PC-9 (cell line): ENCODE measurements around the gene HS6ST3. TPM values are rescaled to one million over a fixed set of nuclear protein-coding genes. Genes with fewer than 3 reads are reported as not detected.

Experiments
- BruUV-seq: library from RNA; stranded (reverse); fragments of 400-500 nt; replicated peaks from 2 replicates; lab custom pipeline; 2021; lab: Mats Ljungman, UMichigan
- CTCF ChIA-PET: fragments of 300-600 bp; sonication (Branson Sonifier 250); formaldehyde crosslinking; loops from one replicate; lab custom pipeline; 2022; ENCODE audit warnings: antibody characterized with exemption; lab: Charles Lee
- POLR2A ChIA-PET: fragments of 300-600 bp; sonication (Branson Sonifier 250); formaldehyde crosslinking; loops from one replicate; lab custom pipeline; 2022; ENCODE audit warnings: antibody characterized with exemption; ENCODE audit not compliant: unreplicated experiment; lab: Charles Lee
- DNase-seq, 2 experiments: peaks; one replicate each; pipeline versions ENCODE4 v3.0.0 to v3.0.0-alpha.2; 2015 to 2022; ENCODE audit warnings: mixed read lengths in 1 of 2
- H2AFZ ChIP-seq: fragments of 200-600 bp; sonication (generic); 2 replicates; pipeline ENCODE4 v1.8.1; 2017; ENCODE audit warnings: antibody characterized with exemption
- H3F3A ChIP-seq: fragments of 200-600 bp; sonication (generic); 2 replicates; pipeline ENCODE4 v1.8.1; 2017; ENCODE audit warnings: antibody characterized with exemption, mild to moderate bottlenecking, low read depth; ENCODE audit not compliant: insufficient read depth
- H3K27ac ChIP-seq: fragments of 200-600 bp; sonication (generic); 2 replicates; pipeline ENCODE4 v1.6.1; 2016; ENCODE audit warnings: mixed run types
- H3K27me3 ChIP-seq: fragments of 200-600 bp; sonication (generic); 2 replicates; pipeline ENCODE4 v1.6.1; 2016; ENCODE audit warnings: low read depth, mixed run types; ENCODE audit not compliant: insufficient read depth
- H3K36me3 ChIP-seq: fragments of 200-600 bp; sonication (generic); 2 replicates; pipeline ENCODE4 v1.6.1; 2016; ENCODE audit warnings: low read depth, mixed run types
- H3K4me1 ChIP-seq: fragments of 200-600 bp; sonication (generic); replicated peaks from 2 replicates; pipeline ENCODE4 v1.6.1; 2016; ENCODE audit warnings: mixed run types; ENCODE audit not compliant: insufficient read depth
- H3K4me2 ChIP-seq: fragments of 200-600 bp; sonication (generic); 2 replicates; pipeline ENCODE4 v1.6.1; 2017; ENCODE audit warnings: mixed run types
- H3K4me3 ChIP-seq: fragments of 200-600 bp; sonication (generic); 2 replicates; pipeline ENCODE4 v1.6.1; 2016; ENCODE audit warnings: mixed run types
- H3K79me2 ChIP-seq: fragments of 200-600 bp; sonication (generic); 2 replicates; pipeline ENCODE4 v1.6.1; 2017; ENCODE audit warnings: low read depth, mixed run types
- H3K9me2 ChIP-seq: fragments of 200-600 bp; sonication (generic); 2 replicates; pipeline ENCODE4 v1.8.1; 2017; ENCODE audit warnings: mild to moderate bottlenecking; ENCODE audit not compliant: insufficient read depth
- H3K9me3 ChIP-seq: fragments of 200-600 bp; sonication (generic); 2 replicates; pipeline ENCODE4 v1.8.1; 2016; ENCODE audit warnings: low read depth; ENCODE audit not compliant: insufficient read depth
- H4K20me1 ChIP-seq: fragments of 200-600 bp; sonication (generic); 2 replicates; pipeline ENCODE4 v1.8.1; 2017; ENCODE audit not compliant: insufficient read depth
- EZH2 ChIP-seq: fragments of 200-600 bp; sonication (generic); IDR thresholded peaks from 2 replicates; pipeline ENCODE4 v1.8.0; 2017; ENCODE audit warnings: antibody characterized with exemption, low read depth
- intact Hi-C: fragments of 100-400 bp; cut with micrococcal nuclease; formaldehyde crosslinking; loops from one replicate; pipeline ENCODE4 v1.10.0; 2022; ENCODE audit not compliant: unreplicated experiment
- total RNA-seq: library from RNA; stranded (reverse); gene quantifications from 2 replicates; pipeline ENCODE4 v1.2.3, GENCODE V29; 2021
- TF ChIP-seq, protein P1 (sequence below): fragments of 200-600 bp; sonication (generic); conservative IDR thresholded peaks from 2 replicates; pipeline ENCODE4 v1.6.1; 2017; ENCODE audit warnings: mixed run types, antibody characterized with exemption, mild to moderate bottlenecking, moderate library complexity

HS6ST3 gene
- total RNA-seq, 1 experiment from 2014 or later = not detected

DNA sequence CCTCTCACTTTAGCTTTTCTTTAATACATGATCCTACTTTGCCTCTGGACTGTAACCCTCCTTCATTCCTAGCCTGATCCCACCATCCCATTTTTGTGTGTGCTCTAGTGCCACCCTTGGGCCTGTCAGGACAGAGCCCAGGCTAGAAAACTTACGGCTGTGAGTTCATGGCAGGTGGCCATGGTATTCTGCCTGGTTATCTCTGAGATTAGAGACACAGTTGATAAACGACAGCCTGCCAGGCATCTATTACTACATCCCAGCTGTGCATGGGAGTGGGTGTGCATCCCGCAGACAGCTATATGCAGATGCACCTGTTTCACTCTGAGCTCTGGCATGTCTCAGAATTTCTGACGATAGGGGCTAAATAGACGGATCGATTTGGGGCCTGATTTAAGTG, 110.9 kb downstream of the HS6ST3 start:
- H3K27ac ChIP-seq = no peak overlapping the region
- H3F3A ChIP-seq = no peaks in the 10 kb centered on the region
- peaks cover 12% of the 10 kb centered on the region; the same call in 1 of the 2 replicates for H3K27me3 ChIP-seq
- TF ChIP-seq, protein P1, sequence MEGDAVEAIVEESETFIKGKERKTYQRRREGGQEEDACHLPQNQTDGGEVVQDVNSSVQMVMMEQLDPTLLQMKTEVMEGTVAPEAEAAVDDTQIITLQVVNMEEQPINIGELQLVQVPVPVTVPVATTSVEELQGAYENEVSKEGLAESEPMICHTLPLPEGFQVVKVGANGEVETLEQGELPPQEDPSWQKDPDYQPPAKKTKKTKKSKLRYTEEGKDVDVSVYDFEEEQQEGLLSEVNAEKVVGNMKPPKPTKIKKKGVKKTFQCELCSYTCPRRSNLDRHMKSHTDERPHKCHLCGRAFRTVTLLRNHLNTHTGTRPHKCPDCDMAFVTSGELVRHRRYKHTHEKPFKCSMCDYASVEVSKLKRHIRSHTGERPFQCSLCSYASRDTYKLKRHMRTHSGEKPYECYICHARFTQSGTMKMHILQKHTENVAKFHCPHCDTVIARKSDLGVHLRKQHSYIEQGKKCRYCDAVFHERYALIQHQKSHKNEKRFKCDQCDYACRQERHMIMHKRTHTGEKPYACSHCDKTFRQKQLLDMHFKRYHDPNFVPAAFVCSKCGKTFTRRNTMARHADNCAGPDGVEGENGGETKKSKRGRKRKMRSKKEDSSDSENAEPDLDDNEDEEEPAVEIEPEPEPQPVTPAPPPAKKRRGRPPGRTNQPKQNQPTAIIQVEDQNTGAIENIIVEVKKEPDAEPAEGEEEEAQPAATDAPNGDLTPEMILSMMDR = no peak
- TF ChIP-seq EZH2 = no peak
- no peaks in the 10 kb centered on the region for H3K79me2 ChIP-seq
- H2AFZ ChIP-seq = no peak overlapping the region
- H3K4me2 ChIP-seq = no peak overlapping the region
- H3K9me2 ChIP-seq = no peaks in the 10 kb centered on the region
- BruUV-seq = no TSS peak
- no peak overlapping the region for H3K4me3 ChIP-seq
- ChIA-PET CTCF (interaction anchor here (0.6 kb wide), 1 partner anchor 1860 kb away, joined by 3 read pairs; no protein-coding TSS in a partner anchor), POLR2A (no interaction called here)
- DNase-seq = no peak
- H3K36me3 ChIP-seq = no peaks in the 10 kb centered on the region
- H3K9me3 ChIP-seq = no peaks in the 10 kb centered on the region
- no peaks in the 10 kb centered on the region for H3K4me1 ChIP-seq
- intact Hi-C loops = no loop called here
- H4K20me1 ChIP-seq = no peaks in the 10 kb centered on the region

DNA sequence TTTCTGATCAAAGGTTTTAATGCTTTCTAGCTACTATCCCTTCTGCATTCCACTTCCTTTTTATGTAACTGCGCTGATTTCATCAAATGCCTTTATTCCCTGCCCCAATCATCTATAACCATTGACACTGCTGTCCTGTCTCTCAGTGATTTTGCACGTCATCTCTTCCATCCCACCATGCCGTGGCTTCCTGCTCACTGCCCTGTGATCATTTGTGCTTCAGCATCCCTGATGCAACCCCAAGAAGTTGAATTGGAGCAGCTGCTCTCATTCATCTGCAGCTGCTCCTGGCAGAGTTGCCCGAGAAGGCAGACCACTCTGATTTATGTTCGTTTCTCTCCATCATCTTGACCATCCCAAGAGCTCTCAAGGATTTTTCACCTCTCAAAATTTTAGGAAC, 112.4 kb downstream of the HS6ST3 start:
- Histone ChIP-seq H3K27ac (no peak overlapping the region), H3K9me2 (no peaks in the 10 kb centered on the region), H3K9me3 (no peaks in the 10 kb centered on the region), H3K4me2 (no peak overlapping the region), H3F3A (no peaks in the 10 kb centered on the region), H4K20me1 (no peaks in the 10 kb centered on the region), H3K79me2 (no peaks in the 10 kb centered on the region), H3K36me3 (no peaks in the 10 kb centered on the region), H2AFZ (no peak overlapping the region), H3K4me1 (no peaks in the 10 kb centered on the region), H3K27me3 (no peaks in the 10 kb centered on the region), H3K4me3 (no peak overlapping the region)
- ChIA-PET CTCF (no interaction called here), POLR2A (no interaction called here)
- no peak for DNase-seq
- BruUV-seq = no TSS peak
- no peak for TF ChIP-seq EZH2
- TF ChIP-seq, protein P1 = no peak
- intact Hi-C loops = no loop called here

DNA sequence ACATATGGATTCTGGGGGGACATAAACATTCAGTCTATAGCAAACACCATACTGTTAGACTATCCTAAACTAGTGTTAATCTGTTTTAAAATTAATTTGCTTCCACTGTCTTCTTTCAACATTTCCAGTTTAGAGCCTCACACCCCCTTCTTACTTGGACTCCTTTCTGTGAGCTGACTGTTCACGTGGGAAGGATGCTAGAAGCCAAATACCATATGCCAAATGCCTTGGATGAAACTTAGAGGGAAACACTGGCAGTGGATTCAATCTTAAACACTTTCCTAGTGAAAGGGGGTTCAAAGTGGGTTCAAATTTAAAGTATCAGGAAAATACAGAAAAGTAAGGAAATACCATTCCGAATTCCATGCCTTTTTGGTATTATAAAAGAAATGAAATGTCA, 113.6 kb downstream of the HS6ST3 start:
- TF ChIP-seq, protein P1 = no peak
- no peak for TF ChIP-seq EZH2
- CTCF ChIA-PET = no interaction called here
- no TSS peak for BruUV-seq

More for the DNA sequence above, 113.6 kb downstream of the HS6ST3 start:
- no peak for DNase-seq
- Histone ChIP-seq H2AFZ (no peak overlapping the region), H3F3A (no peaks in the 10 kb centered on the region), H3K27me3 (no peaks in the 10 kb centered on the region), H3K27ac (no peak overlapping the region), H3K79me2 (no peaks in the 10 kb centered on the region), H3K36me3 (no peaks in the 10 kb centered on the region), H3K9me2 (no peaks in the 10 kb centered on the region), H4K20me1 (no peaks in the 10 kb centered on the region), H3K4me3 (no peak overlapping the region), H3K4me2 (no peak overlapping the region), H3K4me1 (no peaks in the 10 kb centered on the region), H3K9me3 (no peaks in the 10 kb centered on the region)
- intact Hi-C loops = no loop called here
- POLR2A ChIA-PET = no interaction called here
